HEK293 (cell line): ENCODE results near the gene SFXN1.

Experiments used
- CTCF ChIA-PET: fragments of 350-600 bp; formaldehyde crosslinking; extraction: SDS; loops from one replicate; lab custom pipeline; 2021; ENCODE audit warnings: antibody characterized with exemption; lab: Yijun Ruan, JAX
- POLR2A ChIA-PET: fragments of 300-600 bp; formaldehyde crosslinking; extraction: SDS; loops from one replicate; lab custom pipeline; 2020; ENCODE audit warnings: antibody characterized with exemption, inconsistent platforms; lab: Yijun Ruan, JAX
- H3K27ac ChIP-seq: fragments of 200-500 bp; sonication (Bioruptor generic); 2 replicates; pipeline ENCODE4 v1.5.1; 2014; ENCODE audit warnings: low read depth, low read length, control low read depth, inconsistent platforms; ENCODE audit errors: extremely low read depth
- H3K36me3 ChIP-seq, 2 experiments: fragments of 200-500 bp in 1 of 2; sonication (Bioruptor generic) in 1 of 2; 1 replicate in 1 of 2; 2 replicates in 1 of 2; pipeline ENCODE4 v1.5.1; 2014 to 2017; ENCODE audit warnings: inconsistent platforms in 2 of 2, low read length in 2 of 2; ENCODE audit not compliant: control insufficient read depth in 2 of 2, insufficient read depth in 1 of 2
- H3K4me1 ChIP-seq: fragments of 200-500 bp; sonication (Bioruptor generic); 2 replicates; pipeline ENCODE4 v1.5.1; 2014; ENCODE audit warnings: mild to moderate bottlenecking, low read length, inconsistent platforms; ENCODE audit not compliant: control insufficient read depth, insufficient read depth
- H3K4me3 ChIP-seq: 2 replicates; pipeline ENCODE4 v1.5.1; 2011; ENCODE audit warnings: low read depth, mild to moderate bottlenecking, control low read depth, low read length, moderate library complexity
- H3K9me3 ChIP-seq: fragments of 200-500 bp; sonication (Bioruptor generic); 2 replicates; pipeline ENCODE4 v1.5.1; 2014; ENCODE audit warnings: low read depth, low read length, inconsistent platforms; ENCODE audit not compliant: control insufficient read depth, insufficient read depth
- ATF2 ChIP-seq: fragments of 450-650 bp; formaldehyde crosslinking; IDR thresholded peaks from 2 replicates; pipeline ENCODE4 v1.5.1; 2016; ENCODE audit warnings: missing biosample characterization, missing genetic modification characterization, low read depth
- BCL11A ChIP-seq: fragments of 450-650 bp; formaldehyde crosslinking; IDR thresholded peaks from 2 replicates; pipeline ENCODE4 v1.5.1; 2016; ENCODE audit warnings: low read depth, missing biosample characterization, missing genetic modification characterization
- CTCF ChIP-seq: fragments of 450-650 bp; formaldehyde crosslinking; IDR thresholded peaks from 2 replicates; pipeline ENCODE4 v1.5.1; 2016; ENCODE audit warnings: missing biosample characterization, missing genetic modification characterization
- INSM2 ChIP-seq: fragments of 450-650 bp; formaldehyde crosslinking; IDR thresholded peaks from 2 replicates; pipeline ENCODE4 v1.5.1; 2016; ENCODE audit warnings: missing biosample characterization, missing genetic modification characterization
- KLF16 ChIP-seq: fragments of 450-650 bp; formaldehyde crosslinking; IDR thresholded peaks from 2 replicates; pipeline ENCODE4 v1.5.1; 2017; ENCODE audit warnings: missing biosample characterization, missing genetic modification characterization
- PRDM1 ChIP-seq: fragments of 450-650 bp; formaldehyde crosslinking; IDR thresholded peaks from 2 replicates; pipeline ENCODE4; 2016; ENCODE audit warnings: missing biosample characterization, missing genetic modification characterization
- RBAK ChIP-seq: fragments of 450-650 bp; formaldehyde crosslinking; IDR thresholded peaks from 2 replicates; pipeline ENCODE4 v1.5.1; 2016; ENCODE audit warnings: missing biosample characterization, missing genetic modification characterization
- YY1 ChIP-seq: fragments of 450-650 bp; formaldehyde crosslinking; IDR thresholded peaks from 2 replicates; pipeline ENCODE4 v1.5.1; 2018; ENCODE audit warnings: missing biosample characterization, missing genetic modification characterization
- YY2 ChIP-seq: fragments of 450-650 bp; formaldehyde crosslinking; IDR thresholded peaks from 2 replicates; pipeline ENCODE4 v1.5.1; 2016; ENCODE audit warnings: missing biosample characterization, missing genetic modification characterization
- ZBTB26 ChIP-seq: fragments of 450-650 bp; formaldehyde crosslinking; optimal IDR thresholded peaks from 2 replicates; pipeline ENCODE3; 2016; ENCODE audit warnings: missing biosample characterization, mild to moderate bottlenecking, missing genetic modification characterization
- ZBTB44 ChIP-seq: fragments of 450-650 bp; IDR thresholded peaks from 2 replicates; pipeline ENCODE4 v1.5.1; 2018; ENCODE audit warnings: missing biosample characterization, mild to moderate bottlenecking, missing genetic modification characterization
- ZBTB7A ChIP-seq: fragments of 450-650 bp; formaldehyde crosslinking; IDR thresholded peaks from 2 replicates; pipeline ENCODE4 v1.5.1; 2016; ENCODE audit warnings: low read depth, missing biosample characterization, missing genetic modification characterization
- ZEB2 ChIP-seq: fragments of 450-650 bp; formaldehyde crosslinking; IDR thresholded peaks from 2 replicates; pipeline ENCODE4 v1.5.1; 2016; ENCODE audit warnings: missing biosample characterization, missing genetic modification characterization
- ZNF354C ChIP-seq: fragments of 450-650 bp; formaldehyde crosslinking; IDR thresholded peaks from 2 replicates; pipeline ENCODE4 v1.5.1; 2016; ENCODE audit warnings: missing biosample characterization, missing genetic modification characterization, low read depth, borderline replicate concordance
- ZNF433 ChIP-seq: fragments of 450-650 bp; formaldehyde crosslinking; IDR thresholded peaks from 2 replicates; pipeline ENCODE4 v1.5.1; 2016; ENCODE audit warnings: missing biosample characterization, missing genetic modification characterization, low read depth
- ZNF529 ChIP-seq: fragments of 450-650 bp; formaldehyde crosslinking; IDR thresholded peaks from 2 replicates; pipeline ENCODE4 v1.5.1; 2017; ENCODE audit warnings: missing genetic modification characterization, missing biosample characterization; ENCODE audit not compliant: insufficient replicate concordance
- ZNF549 ChIP-seq: fragments of 450-650 bp; IDR thresholded peaks from 2 replicates; pipeline ENCODE4 v1.5.1; 2018; ENCODE audit warnings: missing biosample characterization, missing genetic modification characterization, mild to moderate bottlenecking, inconsistent platforms, moderate library complexity
- ZNF558 ChIP-seq: fragments of 450-650 bp; formaldehyde crosslinking; IDR thresholded peaks from 2 replicates; pipeline ENCODE4 v1.5.1; 2016; ENCODE audit warnings: missing biosample characterization, missing genetic modification characterization
- ZNF561 ChIP-seq: fragments of 450-650 bp; IDR thresholded peaks from 2 replicates; pipeline ENCODE4 v1.5.1; 2018; ENCODE audit warnings: missing biosample characterization, missing genetic modification characterization, borderline replicate concordance
- ZNF596 ChIP-seq: fragments of 450-650 bp; IDR thresholded peaks from 2 replicates; pipeline ENCODE4 v1.5.0; 2018; ENCODE audit warnings: missing biosample characterization, mild to moderate bottlenecking, missing genetic modification characterization, moderate library complexity
- ZNF645 ChIP-seq: fragments of 450-650 bp; formaldehyde crosslinking; IDR thresholded peaks from 2 replicates; pipeline ENCODE4; 2016; ENCODE audit warnings: missing biosample characterization, missing genetic modification characterization
- ZNF664 ChIP-seq: fragments of 450-650 bp; formaldehyde crosslinking; IDR thresholded peaks from 2 replicates; pipeline ENCODE4 v1.5.1; 2016; ENCODE audit warnings: missing biosample characterization, missing genetic modification characterization
- ZNF692 ChIP-seq: fragments of 450-650 bp; formaldehyde crosslinking; IDR thresholded peaks from 2 replicates; pipeline ENCODE4 v1.5.1; 2016; ENCODE audit warnings: missing biosample characterization, missing genetic modification characterization
- ZNF76 ChIP-seq: fragments of 450-650 bp; formaldehyde crosslinking; IDR thresholded peaks from 2 replicates; pipeline ENCODE4; 2016; ENCODE audit warnings: low read depth, missing biosample characterization, missing genetic modification characterization, borderline replicate concordance
- ZNF785 ChIP-seq: fragments of 450-650 bp; formaldehyde crosslinking; IDR thresholded peaks from 2 replicates; pipeline ENCODE4 v1.5.1; 2016; ENCODE audit warnings: missing biosample characterization, missing genetic modification characterization
- ZNF843 ChIP-seq: fragments of 450-650 bp; formaldehyde crosslinking; IDR thresholded peaks from 2 replicates; pipeline ENCODE4 v1.5.1; 2016; ENCODE audit warnings: missing biosample characterization, missing genetic modification characterization
- ZSCAN23 ChIP-seq: fragments of 450-650 bp; formaldehyde crosslinking; IDR thresholded peaks from 2 replicates; pipeline ENCODE4 v1.5.1; 2016; ENCODE audit warnings: missing biosample characterization, missing genetic modification characterization

SFXN1 gene

GRCh38 chr5:175478384-175479124 lies at the start of gene SFXN1:
TSS of gene SFXN1 (plus strand) at chr5:175478560. CDS start at chr5:175492104, 13,544 bp downstream.
- H3K36me3 ChIP-seq: peaks cover 5 to 30% of the 10 kb centered on the region in 2 experiments
- H3K27ac ChIP-seq: peak within 1 kb of the TSS; percentile 80
- no peaks in the 10 kb centered on the region for H3K9me3 ChIP-seq
- ChIA-PET POLR2A (interaction anchor here (0.6 to 1.0 kb wide), 2 partner anchors 9 to 11 kb away, joined by 3 read pairs; no protein-coding TSS in a partner anchor), CTCF (interaction anchor here (3.5 kb wide), 1 partner anchor 13 kb away, joined by 36 read pairs; no protein-coding TSS in a partner anchor)
- peak within 1 kb of the TSS; percentile 92 for H3K4me3 ChIP-seq
- no peaks in the 10 kb centered on the region for H3K4me1 ChIP-seq
- TF ChIP-seq ZEB2 (tag by site-specific recombination) (no peak), RBAK (tag by site-specific recombination) (no peak), ZNF843 (tag by site-specific recombination) (peak; percentile 31; the same call in 1 of the 2 replicates), ZNF785 (no peak), ZSCAN23 (tag by site-specific recombination) (no peak), ZNF561 (0 out of 2 replicates have a peak, but pooled peaks have one; percentile 19), YY2 (peak; percentile 72), KLF16 (tag by site-specific recombination) (no peak), ZNF529 (no peak), ZNF76 (tag by site-specific recombination) (peak; percentile 19; the same call in 1 of the 2 replicates), ZNF354C (tag by site-specific recombination) (no peak), BCL11A (tag by site-specific recombination) (no peak), CTCF (tag by site-specific recombination) (no peak), ATF2 (tag by site-specific recombination) (no peak), ZNF558 (tag by site-specific recombination) (no peak), PRDM1 (tag by site-specific recombination) (no peak), ZNF433 (no peak), ZNF645 (tag by site-specific recombination) (no peak), ZNF664 (tag by site-specific recombination) (no peak), ZNF596 (tag by site-specific recombination) (no peak), INSM2 (no peak), ZBTB26 (tag by site-specific recombination) (peak; percentile 94), ZNF549 (tag by site-specific recombination) (peak; percentile 30; the same call in 1 of the 2 replicates), ZNF692 (tag by site-specific recombination) (0 out of 2 replicates have a peak, but pooled peaks have one; percentile 39), YY1 (peak; percentile 85), ZBTB44 (tag by site-specific recombination) (0 out of 2 replicates have a peak, but pooled peaks have one; percentile 12), ZBTB7A (tag by site-specific recombination) (peak; percentile 53; the same call in 1 of the 2 replicates)
